Head of caudate nucleus (tissue), 42 donors: Measurements from ENCODE around the gene FAM9C.

Source experiments
- DNase-seq, 42 donors: peaks; one replicate each; pipeline versions ENCODE4 v3.0.0 to v3.0.0-alpha.2; 2020 to 2021; ENCODE audit warnings: mixed read lengths in 7 of 42
- intact Hi-C: fragments of 100-400 bp; cut with DNase I; formaldehyde crosslinking; loops from one replicate; pipeline ENCODE4 v1.15.0; 2022

The FAM9C gene

GRCh38 chrX:12992544-12993118, 51.8 kb downstream of the FAM9C start:
- no peak for DNase-seq
- intact Hi-C loops = no loop called here

DNA sequence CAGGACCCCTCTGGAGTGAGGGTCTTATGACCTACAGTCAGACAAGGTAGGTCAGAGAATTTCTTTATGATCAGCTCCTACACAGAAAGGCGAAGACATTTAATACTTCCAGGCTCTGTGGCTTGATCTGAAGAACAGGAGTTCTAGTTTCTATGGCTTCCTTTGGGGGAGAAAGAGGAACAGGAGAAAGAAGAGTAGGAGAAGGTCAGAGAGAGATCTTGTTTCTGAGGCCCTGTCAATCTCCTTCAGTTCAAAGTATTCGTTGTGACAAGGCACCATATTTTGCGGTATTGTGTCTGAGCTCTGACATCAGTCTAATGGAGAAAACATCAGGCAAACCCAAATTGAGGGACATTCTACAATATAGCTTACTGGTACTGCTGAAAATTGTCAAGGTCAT, 52.8 kb downstream of the FAM9C start:
- DNase-seq = no peak
- intact Hi-C loops = no loop called here

DNA sequence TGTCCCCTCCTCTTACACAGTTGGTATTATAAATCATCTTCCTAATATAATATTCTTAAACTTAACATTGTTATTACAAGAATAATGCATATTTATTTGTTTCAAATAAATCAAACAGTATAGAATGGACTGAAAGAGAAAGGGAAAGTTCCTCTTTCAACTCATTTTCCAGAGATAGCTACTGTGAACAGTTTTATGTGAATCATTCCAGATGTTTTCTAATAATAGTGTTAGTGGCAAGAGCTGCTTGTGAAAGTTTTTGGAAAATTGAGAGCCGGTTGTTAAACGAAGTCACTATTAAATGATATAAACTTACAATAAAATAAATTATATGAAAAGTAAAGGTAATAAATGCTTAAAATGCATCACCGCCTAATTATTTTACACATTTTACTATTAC, 55.0 kb downstream of the FAM9C start:
- intact Hi-C loops = no loop called here
- no peak for DNase-seq

- intact Hi-C loops = no loop called here
- no peak for DNase-seq
These were observed 55.6 kb downstream of the FAM9C start for GRCh38 chrX:12988797-12989196.

- DNase-seq = no peak
- intact Hi-C loops = no loop called here
These were observed 56.4 kb downstream of the FAM9C start for GRCh38 chrX:12987900-12988594.

DNA sequence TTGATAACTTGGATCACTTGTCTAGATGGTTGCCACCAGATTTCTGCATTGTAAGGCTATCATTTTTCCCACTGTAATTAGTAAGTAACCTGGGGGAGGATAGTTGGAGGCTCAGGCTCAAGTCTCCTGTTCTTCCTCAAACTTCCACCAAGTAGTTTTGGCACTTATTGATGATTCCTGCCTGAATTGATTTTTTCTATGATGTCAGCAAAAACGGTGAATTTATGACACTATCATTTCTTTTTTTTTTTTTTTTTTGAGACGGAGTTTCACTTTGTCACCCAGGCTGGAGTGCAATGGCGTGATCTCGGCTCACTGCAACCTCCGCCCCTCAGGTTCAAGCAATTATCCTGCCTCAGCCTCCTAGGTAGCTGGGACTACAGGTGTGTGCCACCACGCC, 57.1 kb downstream of the FAM9C start:
- DNase-seq = no peak
- intact Hi-C loops = no loop called here

GRCh38 chrX:12986886-12987285, 57.5 kb downstream of the FAM9C start:
- DNase-seq = no peak
- intact Hi-C loops = no loop called here

DNA sequence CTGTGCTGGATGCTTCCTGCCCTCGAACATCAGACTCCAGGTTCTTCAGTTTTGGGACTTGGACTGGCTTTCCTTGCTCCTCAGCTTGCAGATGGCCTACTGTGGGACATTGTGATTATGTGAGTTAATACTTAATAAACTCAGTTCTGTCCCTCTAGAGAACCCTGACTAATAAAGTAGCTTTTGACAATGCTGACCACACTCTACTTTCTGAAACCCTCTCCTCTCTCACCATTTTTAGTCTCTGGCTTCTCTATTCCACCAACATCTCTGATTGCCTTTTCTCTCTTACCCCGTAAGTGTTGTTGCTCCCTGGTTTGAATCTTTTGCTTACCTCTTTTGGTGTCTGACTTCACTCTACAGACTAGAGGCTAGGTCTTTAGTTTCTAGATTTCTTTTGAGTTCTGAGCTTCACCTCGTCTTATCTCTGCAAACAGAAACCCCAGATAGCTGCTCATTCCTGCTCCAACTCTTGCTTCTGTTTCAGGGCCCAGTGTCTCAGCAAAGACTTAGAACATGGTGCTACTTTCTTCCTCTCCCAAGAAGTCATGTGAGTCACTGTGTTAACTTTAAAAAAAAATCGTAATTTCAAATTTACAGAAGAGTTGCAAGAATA, 58.1 kb downstream of the FAM9C start:
- DNase-seq = no peak
- intact Hi-C loops = no loop called here
